ENCODE measurements around the gene TRNAU1AP. TPM values are rescaled to one million over a fixed set of nuclear protein-coding genes. Genes with fewer than 3 reads are reported as not detected.
A peak's percentile ranks its signal among the peaks of the same experiment; 100 is the strongest.

TRNAU1AP gene
- total and polyA plus RNA-seq, 10 of the 15 experiments (the other 5 are each of a cell fraction or from before 2014, with no cell fraction given), result 24.3 to 67.0 (median 31.8) TPM

- Histone ChIP-seq H3K4me2 (ENCODE audit: control insufficient read depth, insufficient read depth) (no peak overlapping the region), H3K9ac (ENCODE audit: control insufficient read depth, insufficient read depth, low read length) (no peak overlapping the region), H3K27me3 (replicated peaks in 1 of 2; ENCODE audit: control insufficient read depth in 2 of 2, insufficient read depth in 2 of 2, low read length in 1 of 2) (no peaks in the 10 kb centered on the region), H3K27ac (ENCODE audit: control insufficient read depth, insufficient read depth) (no peak overlapping the region), H3K4me1 (ENCODE audit: control insufficient read depth, insufficient read depth, low read length) (no peaks in the 10 kb centered on the region), H3K9me3 (replicated peaks; ENCODE audit: control insufficient read depth, insufficient read depth, low read length) (no peaks in the 10 kb centered on the region), H2AFZ (ENCODE audit: control insufficient read depth, low read depth, low read length) (no peak overlapping the region), H3K79me2 (ENCODE audit: control insufficient read depth, insufficient read depth, low read length) (no peaks in the 10 kb centered on the region), H3K4me3 (no peak overlapping the region), H3K36me3 (ENCODE audit: control insufficient read depth in 2 of 2, insufficient read depth in 2 of 2, low read length in 1 of 2) (peaks cover 10 to 26% of the 10 kb centered on the region in 2 experiments), H4K20me1 (ENCODE audit: control insufficient read depth, insufficient read depth) (no peaks in the 10 kb centered on the region)
- intact Hi-C loops (cut with micrococcal nuclease; ENCODE audit: unreplicated experiment) (no loop called here), in situ Hi-C loops (cut with MboI) (no loop called here)
- TSS peak; percentile 33 for BruUV-seq (replicated peaks)
- POLR2A ChIA-PET, result interaction anchor here (1.3 kb wide), 1 partner anchor 16 kb away, joined by 3 read pairs; no protein-coding TSS in a partner anchor
- WGBS (ENCODE audit: insufficient coverage, insufficient replicate concordance, low lambda C conversion rate, missing lambda C conversion rate), result 100% methylated on average over 6 of the region's 6 CpGs
- SMC1A ChIA-PET (ENCODE audit: uncharacterized antibody, unreplicated experiment), result interaction anchor here (0.8 to 0.9 kb wide), 2 partner anchors 12 to 37 kb away, joined by 3 read pairs; no protein-coding TSS in a partner anchor
- RAD21 ChIA-PET (ENCODE audit: unreplicated experiment), result no interaction called here
- CTCF ChIA-PET, result interaction anchor here (0.6 kb wide), 1 partner anchor 196 kb away, joined by 4 read pairs; the partner anchor contains the start of gene PHACTR4
- no peak for DNase-seq (ENCODE audit: low read depth, low spot score)
- ATAC-seq, result no peak
- FAIRE-seq, result no peak
- TF ChIP-seq ASH2L (IDR thresholded peaks at IDR 0.05; ENCODE audit: borderline replicate concordance, low read depth), result no peak
- no peak for TF ChIP-seq ELK1 (IDR thresholded peaks at IDR 0.05; ENCODE audit: low read depth, low read length)
- TF ChIP-seq HSF1 (IDR thresholded peaks at IDR 0.05; ENCODE audit: low read depth, low read length), result no peak
- no peak for TF ChIP-seq RUNX3 (IDR thresholded peaks at IDR 0.05; ENCODE audit: low read length)
- TF ChIP-seq ZBED1 (IDR thresholded peaks at IDR 0.05; ENCODE audit: borderline replicate concordance), result no peak
- no peak for TF ChIP-seq POLR2A (IDR thresholded peaks at IDR 0.05; ENCODE audit: low read depth, low read length)
- no peak for TF ChIP-seq RELB (IDR thresholded peaks at IDR 0.05; ENCODE audit: low read depth)
- no peak for TF ChIP-seq NR2C2 (IDR thresholded peaks at IDR 0.05; ENCODE audit: borderline replicate concordance, control insufficient read depth, insufficient read length, low read depth)
- TF ChIP-seq SMC3 (IDR thresholded peaks at IDR 0.05; ENCODE audit: borderline replicate concordance, low read length), result no peak
- TF ChIP-seq BACH1 (IDR thresholded peaks at IDR 0.05; ENCODE audit: borderline replicate concordance), result no peak
- no peak for TF ChIP-seq EZH2 (IDR thresholded peaks at IDR 0.05; ENCODE audit: borderline replicate concordance, control insufficient read depth, low read depth, low read length)
- no peak for TF ChIP-seq NR2F1 (conservative IDR thresholded peaks at IDR 0.05)
- no peak for TF ChIP-seq ZNF24 (IDR thresholded peaks at IDR 0.05)
- TF ChIP-seq, protein P1, sequence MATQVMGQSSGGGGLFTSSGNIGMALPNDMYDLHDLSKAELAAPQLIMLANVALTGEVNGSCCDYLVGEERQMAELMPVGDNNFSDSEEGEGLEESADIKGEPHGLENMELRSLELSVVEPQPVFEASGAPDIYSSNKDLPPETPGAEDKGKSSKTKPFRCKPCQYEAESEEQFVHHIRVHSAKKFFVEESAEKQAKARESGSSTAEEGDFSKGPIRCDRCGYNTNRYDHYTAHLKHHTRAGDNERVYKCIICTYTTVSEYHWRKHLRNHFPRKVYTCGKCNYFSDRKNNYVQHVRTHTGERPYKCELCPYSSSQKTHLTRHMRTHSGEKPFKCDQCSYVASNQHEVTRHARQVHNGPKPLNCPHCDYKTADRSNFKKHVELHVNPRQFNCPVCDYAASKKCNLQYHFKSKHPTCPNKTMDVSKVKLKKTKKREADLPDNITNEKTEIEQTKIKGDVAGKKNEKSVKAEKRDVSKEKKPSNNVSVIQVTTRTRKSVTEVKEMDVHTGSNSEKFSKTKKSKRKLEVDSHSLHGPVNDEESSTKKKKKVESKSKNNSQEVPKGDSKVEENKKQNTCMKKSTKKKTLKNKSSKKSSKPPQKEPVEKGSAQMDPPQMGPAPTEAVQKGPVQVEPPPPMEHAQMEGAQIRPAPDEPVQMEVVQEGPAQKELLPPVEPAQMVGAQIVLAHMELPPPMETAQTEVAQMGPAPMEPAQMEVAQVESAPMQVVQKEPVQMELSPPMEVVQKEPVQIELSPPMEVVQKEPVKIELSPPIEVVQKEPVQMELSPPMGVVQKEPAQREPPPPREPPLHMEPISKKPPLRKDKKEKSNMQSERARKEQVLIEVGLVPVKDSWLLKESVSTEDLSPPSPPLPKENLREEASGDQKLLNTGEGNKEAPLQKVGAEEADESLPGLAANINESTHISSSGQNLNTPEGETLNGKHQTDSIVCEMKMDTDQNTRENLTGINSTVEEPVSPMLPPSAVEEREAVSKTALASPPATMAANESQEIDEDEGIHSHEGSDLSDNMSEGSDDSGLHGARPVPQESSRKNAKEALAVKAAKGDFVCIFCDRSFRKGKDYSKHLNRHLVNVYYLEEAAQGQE (IDR thresholded peaks at IDR 0.05; ENCODE audit: low read depth, low read length), result no peak
- no peak for TF ChIP-seq SREBF1 (IDR thresholded peaks at IDR 0.05; ENCODE audit: low read length)
Measured at GRCh38 chr1:28565726-28566125, 12.8 kb downstream of the TRNAU1AP start.

Measured in GM12878 (cell line).